Measurements from ENCODE around the gene C1QL4.
"Not testable (repeated sequence)": the region's sequence is repeated elsewhere in the genome, so short reads cannot be mapped to it uniquely, and the experiment has no call there.

The C1QL4 gene

GRCh38 chr12:49332891-49333371 lies 4.1 kb downstream of the C1QL4 start:
- DNase-seq, result no peak

GRCh38 chr12:49332441-49332861 lies 4.5 kb downstream of the C1QL4 start:
- DNase-seq, result no peak

GRCh38 chr12:49331380-49332222 lies 5.4 kb downstream of the C1QL4 start:
- DNase-seq, result no peak

- DNase-seq, result no peak
Measured at GRCh38 chr12:49330631-49331379, 6.2 kb downstream of the C1QL4 start.

- no peak for DNase-seq
Measured at GRCh38 chr12:49330032-49330619, 6.9 kb downstream of the C1QL4 start.

- no peak for DNase-seq
Measured at GRCh38 chr12:49328816-49329215, 8.2 kb downstream of the C1QL4 start.

GRCh38 chr12:49327887-49328286 lies 9.1 kb downstream of the C1QL4 start:
- no peak for DNase-seq

GRCh38 chr12:49327368-49327767 lies 9.6 kb downstream of the C1QL4 start:
- no peak for DNase-seq

GRCh38 chr12:49325606-49326005 lies 11.4 kb downstream of the C1QL4 start:
- DNase-seq, result no peak

GRCh38 chr12:49323524-49324097 lies 13.4 kb downstream of the C1QL4 start:
- DNase-seq, result no peak

GRCh38 chr12:49322708-49323523 lies 14.1 kb downstream of the C1QL4 start, which contains the start of gene TROAP:
Gene TROAP (plus strand): TSS chr12:49323255. CDS start chr12:49323609, 354 bp downstream.
- peak; percentile 96 to 97 for DNase-seq

- no peak for DNase-seq
Measured at GRCh38 chr12:49322367-49322707, 14.7 kb downstream of the C1QL4 start.

GRCh38 chr12:49320411-49321103 lies 16.4 kb downstream of the C1QL4 start:
- not testable (repeated sequence) for DNase-seq

- not testable (repeated sequence) for DNase-seq
Measured at GRCh38 chr12:49317118-49317517, 19.9 kb downstream of the C1QL4 start.

GRCh38 chr12:49314811-49315210 lies 22.2 kb downstream of the C1QL4 start:
- DNase-seq, result no peak

- DNase-seq, result not testable (repeated sequence)
Measured at GRCh38 chr12:49310451-49311000, 26.5 kb downstream of the C1QL4 start.

GRCh38 chr12:49309386-49309785 lies 27.6 kb downstream of the C1QL4 start:
- DNase-seq, result no peak

GRCh38 chr12:49305762-49306510 lies 31.1 kb downstream of the C1QL4 start:
- no peak for DNase-seq

- no peak for DNase-seq
Measured at GRCh38 chr12:49304161-49304560, 32.8 kb downstream of the C1QL4 start.

GRCh38 chr12:49301760-49302159 lies 35.2 kb downstream of the C1QL4 start:
- DNase-seq, result peak; percentile 64 to 70

All from activated CD4-positive, alpha-beta T cell treated with anti-CD3 and anti-CD28 coated beads, Interleukin-2, amount 50 U/mL, for 48 hours (primary cell).